IMR-90 (cell line): ENCODE data around the gene KATNIP. TPM values are rescaled to one million over a fixed set of nuclear protein-coding genes. Genes with fewer than 3 reads are reported as not detected.
A peak's percentile ranks its signal among the peaks of the same experiment; 100 is the strongest.

ENCODE experiments used
- ATAC-seq: fragments of 200-7000 bp; cut with Tn5 transposase; 2 replicates; pipeline ENCODE4 v1.9.1; 2020; ENCODE audit warnings: low read depth, mild to moderate bottlenecking, moderate library complexity
- BruUV-seq: library from RNA; stranded (reverse); fragments of 400-500 nt; replicated peaks from 2 replicates; lab custom pipeline; 2021; lab: Mats Ljungman, UMichigan
- CTCF ChIA-PET: fragments of 300-600 bp; formaldehyde crosslinking; extraction: SDS; loops from one replicate; lab custom pipeline; 2021; ENCODE audit warnings: antibody characterized with exemption; lab: Yijun Ruan, JAX
- POLR2A ChIA-PET: fragments of 300-600 bp; sonication (Branson Sonifier 250); formaldehyde crosslinking; loops from one replicate; lab custom pipeline; 2022; ENCODE audit warnings: antibody characterized with exemption; ENCODE audit not compliant: unreplicated experiment; lab: Charles Lee
- DNase-seq: peaks from one replicate; pipeline ENCODE4 v3.0.0; 2013
- H2AFZ ChIP-seq: replicated peaks from 2 replicates; pipeline ENCODE3; 2013; ENCODE audit warnings: low read length, mild to moderate bottlenecking; ENCODE audit not compliant: poor library complexity
- H2AK5ac ChIP-seq: 2 replicates; pipeline ENCODE4 v1.6.1; 2013; ENCODE audit warnings: low read depth, low read length, inconsistent platforms
- H2AK9ac ChIP-seq: replicated peaks from 2 replicates; pipeline ENCODE3; 2013; ENCODE audit warnings: mild to moderate bottlenecking, low read depth, low read length, moderate library complexity; ENCODE audit not compliant: poor library complexity
- H2BK120ac ChIP-seq: 2 replicates; pipeline ENCODE4 v1.6.1; 2013; ENCODE audit warnings: low read depth, low read length, inconsistent platforms
- H2BK15ac ChIP-seq: 3 replicates; pipeline ENCODE4 v1.6.1; 2013; ENCODE audit warnings: low read depth, low read length, inconsistent platforms
- H2BK20ac ChIP-seq: 2 replicates; pipeline ENCODE4 v1.6.1; 2013; ENCODE audit warnings: low read depth, mild to moderate bottlenecking, inconsistent platforms, low read length, moderate library complexity
- H2BK5ac ChIP-seq: 2 replicates; pipeline ENCODE4 v1.6.1; 2013; ENCODE audit warnings: mild to moderate bottlenecking, low read depth, low read length, inconsistent platforms; ENCODE audit not compliant: poor library complexity, severe bottlenecking
- H3K14ac ChIP-seq: replicated peaks from 2 replicates; pipeline ENCODE4 v1.6.1; 2013; ENCODE audit warnings: low read depth, low read length, inconsistent platforms
- H3K18ac ChIP-seq: 2 replicates; pipeline ENCODE4 v1.6.1; 2013; ENCODE audit warnings: low read depth, low read length, control low read depth
- H3K23ac ChIP-seq: 2 replicates; pipeline ENCODE4 v1.6.1; 2013; ENCODE audit warnings: low read depth, low read length, inconsistent platforms
- H3K27ac ChIP-seq: 2 replicates; pipeline ENCODE4 v1.5.1; 2013; ENCODE audit warnings: mild to moderate bottlenecking, control low read depth, low read length; ENCODE audit not compliant: insufficient read depth
- H3K27me3 ChIP-seq: 2 replicates; pipeline ENCODE4 v1.6.1; 2013; ENCODE audit warnings: low read length; ENCODE audit not compliant: control insufficient read depth, insufficient read depth
- H3K36me3 ChIP-seq: 2 replicates; pipeline ENCODE4 v1.6.1; 2013; ENCODE audit warnings: low read length, mixed read lengths; ENCODE audit not compliant: control insufficient read depth, insufficient read depth
- H3K4ac ChIP-seq: 2 replicates; pipeline ENCODE4 v1.6.1; 2013; ENCODE audit warnings: low read depth, low read length, inconsistent platforms
- H3K4me1 ChIP-seq: 2 replicates; pipeline ENCODE4 v1.6.1; 2013; ENCODE audit warnings: low read length, mixed read lengths; ENCODE audit not compliant: control insufficient read depth, insufficient read depth
- H3K4me2 ChIP-seq: 2 replicates; pipeline ENCODE4 v1.6.1; 2013; ENCODE audit warnings: low read depth, mild to moderate bottlenecking, control low read depth, low read length, moderate library complexity
- H3K4me3 ChIP-seq: 2 replicates; pipeline ENCODE4 v1.5.1; 2013; ENCODE audit warnings: low read depth, mild to moderate bottlenecking, control low read depth, low read length, moderate library complexity; ENCODE audit not compliant: insufficient read depth
- H3K56ac ChIP-seq: 2 replicates; pipeline ENCODE4 v1.6.1; 2013; ENCODE audit warnings: low read length, inconsistent platforms; ENCODE audit not compliant: insufficient read depth; ENCODE audit errors: extremely low read depth
- H3K79me1 ChIP-seq, 2 experiments: 2 replicates each; pipeline ENCODE4 v1.6.1; 2013; ENCODE audit warnings: low read length in 2 of 2, inconsistent platforms in 1 of 2, low read depth in 1 of 2
- H3K9ac ChIP-seq: 2 replicates; pipeline ENCODE4 v1.6.1; 2013; ENCODE audit warnings: low read depth, low read length, control low read depth
- H3K9me1 ChIP-seq: 2 replicates; pipeline ENCODE4 v1.6.1; 2013; ENCODE audit warnings: low read length, inconsistent platforms; ENCODE audit not compliant: insufficient read depth
- H3K9me3 ChIP-seq: 2 replicates; pipeline ENCODE4 v1.6.1; 2013; ENCODE audit warnings: low read length; ENCODE audit not compliant: control insufficient read depth, insufficient read depth
- H4K20me1 ChIP-seq: 2 replicates; pipeline ENCODE4 v1.6.1; 2013; ENCODE audit warnings: low read length, inconsistent platforms; ENCODE audit not compliant: insufficient read depth
- H4K5ac ChIP-seq: 2 replicates; pipeline ENCODE4 v1.6.1; 2013; ENCODE audit warnings: mild to moderate bottlenecking, low read depth, low read length, control low read depth
- H4K8ac ChIP-seq, 2 experiments: 2 replicates each; pipeline ENCODE4 v1.6.1; 2013; ENCODE audit warnings: low read depth in 2 of 2, low read length in 2 of 2, control low read depth in 1 of 2, inconsistent platforms in 1 of 2
- H4K91ac ChIP-seq: 2 replicates; pipeline ENCODE4 v1.6.1; 2013; ENCODE audit warnings: low read depth, low read length, inconsistent platforms; ENCODE audit not compliant: insufficient read depth
- CHD1 ChIP-seq: IDR thresholded peaks from 2 replicates; pipeline ENCODE4 v1.6.1; 2012; ENCODE audit warnings: low read depth, low read length, improper control_type of control experiment
- FOS ChIP-seq: fragments of 150-350 bp; IDR thresholded peaks from 2 replicates; pipeline ENCODE4 v1.6.1; 2016; ENCODE audit warnings: low read depth, low read length
- MAFK ChIP-seq: IDR thresholded peaks from 2 replicates; pipeline ENCODE4 v1.6.1; 2012; ENCODE audit warnings: low read depth, low read length, improper control_type of control experiment
- NFE2L2 ChIP-seq: fragments of 150-350 bp; IDR thresholded peaks from 2 replicates; pipeline ENCODE4 v1.6.1; 2016; ENCODE audit warnings: low read depth, mild to moderate bottlenecking, low read length
- RAD21 ChIP-seq: IDR thresholded peaks from 2 replicates; pipeline ENCODE4 v1.6.1; 2012; ENCODE audit warnings: low read length, improper control_type of control experiment
- USF2 ChIP-seq: fragments of 150-350 bp; IDR thresholded peaks from 2 replicates; pipeline ENCODE4 v1.6.1; 2017; ENCODE audit warnings: mild to moderate bottlenecking, antibody characterized with exemption, low read length, low read depth
- WGBS, 2 experiments: methylation state at CpG; one replicate each; pipeline versions ENCODE4 v1.1.5 to v1.1.7; 2013; ENCODE audit warnings: missing lambda C conversion rate in 2 of 2; ENCODE audit not compliant: insufficient read length in 1 of 2; ENCODE audit errors: extremely low coverage in 2 of 2; 5-methylcytosine and 5-hydroxymethylcytosine counted together
- dilution Hi-C: fragments of 300-500 bp; cut with HindIII; formaldehyde crosslinking; loops from one replicate; pipeline ENCODE4 v1.14.3; 2018; ENCODE audit warnings: low sequenced_read_pairs; ENCODE audit not compliant: unreplicated experiment
- in situ Hi-C: fragments of 300-500 bp; cut with MboI; formaldehyde crosslinking; loops from 3 replicates; pipeline ENCODE4 v1.14.3; 2019; ENCODE audit warnings: low sequenced_read_pairs, inconsistent platforms, mixed read lengths
- intact Hi-C: fragments of 100-400 bp; cut with micrococcal nuclease; formaldehyde crosslinking; loops from 2 replicates; pipeline ENCODE4 v1.10.0; 2022
- polyA plus RNA-seq, 3 experiments: library from polyadenylated mRNA; depleted of rRNA; stranded (reverse); fragments of >200 nt; gene quantifications; 2 replicates each; pipeline ENCODE4 v1.2.3, GENCODE V29; 2012; ENCODE audit warnings: low replicate concordance in 1 of 3
- total RNA-seq: library from RNA; depleted of rRNA; stranded (reverse); fragments of >200 nt; gene quantifications from 2 replicates; pipeline ENCODE4 v1.2.3, GENCODE V29; 2012

KATNIP gene
- total and polyA plus RNA-seq, 2 of the 4 experiments (the other 2 are of a cell fraction): 16.7 to 18.6 TPM

DNA sequence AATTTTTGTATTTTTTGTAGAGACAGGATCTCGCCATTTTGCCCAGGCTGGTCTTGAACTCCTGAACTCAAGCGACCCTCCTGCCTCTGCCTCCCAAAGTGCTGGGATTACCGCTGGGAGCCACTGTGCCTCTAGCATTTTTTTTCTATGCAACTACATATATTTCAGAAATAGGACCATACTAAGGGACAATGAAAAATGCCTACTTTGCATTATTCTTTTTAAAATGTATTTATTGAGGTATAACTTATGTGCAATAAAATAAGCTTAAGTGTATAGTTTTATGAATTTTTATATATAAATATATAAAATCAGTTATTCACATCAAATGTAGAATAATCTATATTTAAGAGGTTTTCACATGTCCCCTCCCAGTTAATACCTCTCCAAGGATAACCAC, 38.1 kb downstream of the KATNIP start:
- BruUV-seq: no TSS peak
- TF ChIP-seq CHD1 (no peak), MAFK (peak; percentile 70), USF2 (no peak), RAD21 (no peak), NFE2L2 (no peak), FOS (no peak)
- H2AFZ ChIP-seq: no peak overlapping the region
- no peaks in the 10 kb centered on the region for H3K79me1 ChIP-seq
- H3K27ac ChIP-seq: no peak overlapping the region
- no peak overlapping the region for H3K23ac ChIP-seq
- intact Hi-C loops (no loop called here), in situ Hi-C loops (no loop called here), dilution Hi-C loops (no loop called here)
- POLR2A ChIA-PET: no interaction called here
- no peak overlapping the region for H4K8ac ChIP-seq
- no peaks in the 10 kb centered on the region for H4K20me1 ChIP-seq
- H3K9me1 ChIP-seq: no peaks in the 10 kb centered on the region; the same call in 1 of the 2 replicates
- H2AK5ac ChIP-seq: no peak overlapping the region
- H3K36me3 ChIP-seq: peaks cover 8% of the 10 kb centered on the region
- H4K5ac ChIP-seq: no peak overlapping the region
- H4K91ac ChIP-seq: no peak overlapping the region
- CTCF ChIA-PET: no interaction called here
- DNase-seq: no peak
- ATAC-seq: no peak
- H2AK9ac ChIP-seq: no peak overlapping the region
- no peak overlapping the region for H2BK20ac ChIP-seq
- H3K18ac ChIP-seq: no peak overlapping the region
- H2BK120ac ChIP-seq: no peak overlapping the region
- H3K4ac ChIP-seq: no peak overlapping the region
- H3K9ac ChIP-seq: no peak overlapping the region
- no peak overlapping the region for H2BK15ac ChIP-seq
- H3K56ac ChIP-seq: no peak overlapping the region
- H3K4me2 ChIP-seq: no peak overlapping the region
- no peak overlapping the region for H2BK5ac ChIP-seq
- no peak overlapping the region for H3K14ac ChIP-seq
- no peaks in the 10 kb centered on the region for H3K4me1 ChIP-seq
- H3K4me3 ChIP-seq: no peak overlapping the region
- WGBS, 2 experiments: no CpG with 5 or more reads among the region's 3 CpGs
- H3K9me3 ChIP-seq: no peaks in the 10 kb centered on the region
- H3K27me3 ChIP-seq: no peaks in the 10 kb centered on the region
